ENCODE results near the gene ACOT11. TPM values are rescaled to one million over a fixed set of nuclear protein-coding genes. Genes with fewer than 3 reads are reported as not detected.

ACOT11 gene
- polyA plus RNA-seq, 12 donors: 3.6 to 12.4 (median 6.5) TPM; not detected in 1

- no peak for DNase-seq
These were observed 11.8 kb downstream of the ACOT11 start for GRCh38 chr1:54559771-54560231.

DNA sequence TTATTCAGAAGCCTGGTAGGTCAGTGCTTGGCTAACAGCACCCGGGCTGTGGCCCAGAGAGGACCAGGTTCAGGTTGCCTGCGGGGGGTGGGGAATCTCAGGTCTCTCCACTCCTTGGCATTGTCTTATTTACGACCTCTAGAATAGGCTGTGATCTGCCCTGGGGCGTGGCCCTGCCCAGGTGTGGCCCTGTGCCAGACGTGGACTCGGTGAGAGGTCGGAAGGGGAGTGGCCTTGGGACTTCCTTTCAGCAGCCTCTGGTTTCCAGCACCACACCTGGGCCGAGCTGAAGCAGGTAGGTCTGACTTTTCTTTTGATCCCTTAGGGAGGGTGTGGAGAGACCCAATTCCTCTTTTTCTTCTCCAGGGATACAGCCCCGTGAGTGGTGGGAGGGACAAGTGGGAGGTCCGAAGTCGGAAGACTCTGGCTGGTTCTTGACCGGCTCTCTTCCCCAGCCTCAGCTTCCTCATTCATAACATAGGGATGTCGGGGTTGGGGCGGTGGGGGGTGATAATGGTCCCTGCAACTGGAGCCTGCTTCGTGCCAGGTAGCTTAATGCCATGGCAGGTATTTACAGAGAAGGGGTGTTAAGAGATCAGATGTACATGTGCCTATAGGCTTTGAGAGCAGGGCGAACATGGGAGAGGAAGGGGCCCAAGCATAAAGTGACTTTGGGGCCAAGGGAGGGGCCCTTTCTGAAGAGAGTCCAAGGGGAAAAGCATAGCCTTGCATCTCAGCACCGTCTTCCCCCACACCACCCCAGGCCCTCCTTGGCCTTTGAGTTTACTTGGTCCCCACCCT, 16.5 kb downstream of the ACOT11 start:
- no peak for DNase-seq

DNA sequence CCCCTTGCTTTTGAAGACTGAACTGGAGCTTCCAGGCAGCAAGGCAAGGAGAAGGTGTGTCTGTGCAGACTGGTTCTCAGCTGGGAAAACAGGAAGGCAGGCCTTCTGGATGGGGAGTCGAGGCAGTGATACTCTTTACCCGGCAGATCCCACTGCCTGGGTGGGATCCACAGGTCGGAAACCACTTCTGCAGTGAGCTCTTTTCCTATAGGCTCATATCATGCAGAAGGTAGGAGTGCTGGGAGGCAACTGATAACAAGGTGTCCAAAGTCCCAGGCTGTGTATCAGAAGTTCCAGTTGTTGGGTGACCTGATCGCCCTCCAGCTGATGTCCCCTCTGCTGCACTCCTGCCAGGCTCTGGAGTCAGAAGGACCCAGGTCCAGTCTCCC, 17.1 kb downstream of the ACOT11 start:
- DNase-seq: no peak

GRCh38 chr1:54566438-54567141, 18.6 kb downstream of the ACOT11 start:
- DNase-seq: no peak

DNA sequence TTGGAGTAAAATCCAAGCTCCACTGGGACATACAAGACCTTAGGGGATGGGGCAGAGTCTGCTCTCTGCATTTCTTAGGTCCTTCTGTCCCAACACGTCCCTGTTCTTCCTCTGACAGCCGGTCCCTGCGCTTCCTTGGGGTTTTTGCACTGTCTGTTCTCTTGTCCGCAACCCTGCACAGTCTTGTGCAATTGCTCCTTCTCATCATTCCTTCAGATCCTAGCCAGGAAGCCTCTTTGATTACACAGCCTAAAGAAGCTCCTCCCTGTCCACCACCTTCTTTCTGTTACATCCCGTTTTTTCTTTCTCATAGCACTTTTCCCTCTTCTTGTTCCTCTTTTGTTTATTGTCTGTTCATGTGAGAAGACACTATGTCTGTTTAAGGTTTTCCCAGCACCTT, 19.9 kb downstream of the ACOT11 start:
- no peak for DNase-seq

DNA sequence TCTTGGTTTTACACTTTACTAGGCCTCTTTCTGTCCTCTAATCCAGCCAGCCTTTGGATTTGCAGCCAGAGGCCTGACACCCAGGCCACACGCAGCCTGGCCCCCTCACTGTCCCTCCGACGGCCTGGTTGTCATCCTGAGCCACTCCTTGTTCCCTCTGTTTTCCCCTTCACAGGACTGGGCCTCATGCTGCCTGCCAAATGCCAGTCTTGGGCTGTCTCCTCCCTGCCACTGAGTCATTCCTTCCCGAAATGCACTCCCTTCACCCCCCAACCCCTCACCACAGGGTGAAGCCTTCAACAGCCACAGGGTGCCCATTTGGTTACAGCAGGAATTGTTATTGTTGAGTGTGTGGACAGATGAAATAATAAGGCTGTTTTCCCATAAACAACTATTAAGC, 21.3 kb downstream of the ACOT11 start:
- no peak for DNase-seq

DNA sequence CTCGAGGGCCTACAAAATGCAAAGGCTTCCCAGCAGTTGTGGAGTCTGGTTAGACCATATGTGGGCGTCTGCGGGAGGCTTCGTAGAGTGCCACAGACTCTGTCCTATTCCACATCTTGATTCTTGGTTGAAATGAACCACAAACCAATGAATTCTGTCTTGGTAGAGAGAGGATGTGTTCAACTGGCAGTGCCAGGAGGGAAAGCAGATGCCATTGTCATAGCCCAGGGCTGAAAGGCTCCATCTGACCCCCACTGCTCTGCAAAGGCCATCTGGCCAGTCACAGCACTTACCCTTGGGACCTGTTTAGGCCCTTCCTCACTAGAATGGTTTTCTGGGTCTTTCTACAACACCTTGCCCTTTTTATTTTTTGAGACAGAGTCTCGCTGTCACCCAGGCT, 22.1 kb downstream of the ACOT11 start:
- no peak for DNase-seq

DNA sequence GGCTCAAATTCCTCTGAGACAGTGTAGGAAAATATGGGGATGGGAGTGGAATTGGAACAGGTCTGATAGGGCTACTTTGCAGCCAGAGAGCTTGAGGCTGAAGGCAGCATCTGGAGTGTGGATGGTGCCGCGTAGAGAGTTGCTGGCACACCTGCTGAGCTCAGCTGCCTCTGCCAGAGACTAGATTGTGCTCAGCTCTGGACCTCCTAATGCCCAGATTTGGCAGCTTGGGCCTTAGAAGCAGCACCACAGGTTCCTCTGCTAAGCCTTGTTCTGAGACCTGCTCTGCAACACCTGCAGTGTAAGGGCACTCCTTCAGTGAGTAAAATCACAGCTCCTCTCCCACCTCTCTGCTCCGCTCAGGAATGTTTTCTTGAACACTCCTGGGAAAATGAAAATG, 23.3 kb downstream of the ACOT11 start:
- no peak for DNase-seq

GRCh38 chr1:54571803-54572541, 23.9 kb downstream of the ACOT11 start:
- no peak for DNase-seq

- DNase-seq: no peak
These were observed 24.5 kb downstream of the ACOT11 start for GRCh38 chr1:54572542-54572850.

DNA sequence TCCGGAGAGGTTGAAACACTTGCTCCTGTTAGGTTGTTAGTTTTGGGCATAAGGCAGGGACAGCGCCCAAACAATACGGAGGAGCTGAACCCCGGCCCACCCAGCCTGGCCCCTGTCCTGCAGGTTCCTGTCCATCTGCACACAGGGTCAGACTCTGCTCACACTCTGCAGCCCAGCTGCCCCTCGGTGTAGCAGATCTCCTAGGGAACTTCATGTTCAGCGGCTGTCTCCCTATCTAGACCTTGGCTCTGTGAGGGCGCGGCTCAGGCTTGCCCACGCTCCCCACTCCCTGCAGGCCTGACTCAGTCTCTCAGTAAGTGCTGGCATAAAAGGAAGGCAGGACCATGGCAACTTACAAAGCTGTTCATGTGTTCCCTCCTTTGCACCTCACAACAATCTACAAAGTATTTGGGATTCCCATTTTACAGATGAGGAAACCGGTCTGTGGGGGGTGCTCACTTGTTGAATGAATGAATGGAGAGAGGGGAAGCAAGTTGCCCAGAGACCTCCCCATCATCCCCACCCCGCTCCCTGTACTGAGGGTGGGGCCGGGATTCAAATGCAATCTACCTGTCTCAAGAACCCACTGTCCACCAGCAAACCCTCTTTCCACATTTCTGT, 26.2 kb downstream of the ACOT11 start:
- DNase-seq: no peak

DNA sequence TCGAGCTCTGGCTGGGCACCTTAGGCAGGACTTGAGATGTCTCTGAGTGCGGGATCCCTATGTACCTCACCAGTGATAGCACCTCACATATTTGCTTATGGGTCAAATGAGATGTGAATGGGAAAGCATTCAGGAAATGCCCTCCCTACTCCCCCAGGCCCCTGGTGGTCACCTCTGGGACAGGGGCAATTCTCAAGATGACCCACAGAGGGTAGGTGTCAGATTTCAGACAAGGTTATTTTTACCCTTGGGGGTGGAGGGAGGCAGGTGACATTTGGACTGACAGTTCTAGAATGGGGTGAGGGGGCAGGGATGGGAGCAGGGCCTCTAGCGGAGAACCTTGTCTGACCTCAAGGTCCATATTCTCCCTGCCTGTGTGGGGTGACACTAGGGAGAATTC, 27.1 kb downstream of the ACOT11 start:
- no peak for DNase-seq

GRCh38 chr1:54575605-54576290, 27.7 kb downstream of the ACOT11 start:
- no peak for DNase-seq

DNA sequence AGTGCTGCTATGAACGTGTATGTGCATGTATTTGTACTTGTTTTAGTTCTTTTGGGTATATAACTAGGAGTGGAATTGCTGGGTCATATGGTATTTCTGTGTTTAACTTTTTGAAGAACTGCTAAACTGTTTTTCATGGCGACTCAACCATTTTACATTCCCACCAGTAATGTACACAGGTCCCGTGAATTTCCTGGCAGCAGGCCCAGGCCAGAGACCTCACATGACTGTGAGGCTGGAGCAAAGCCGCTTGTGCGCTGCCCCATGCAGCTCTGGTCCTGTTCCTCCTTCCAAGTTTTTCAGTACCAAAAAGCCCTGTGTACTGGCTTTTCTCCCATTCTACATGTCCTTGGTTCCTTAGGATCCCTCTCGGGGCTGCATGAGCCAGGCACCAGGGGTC, 29.6 kb downstream of the ACOT11 start:
- peak; percentile 38 for DNase-seq

GRCh38 chr1:54579337-54579781, 31.3 kb downstream of the ACOT11 start:
- DNase-seq: no peak

GRCh38 chr1:54580856-54581550, 33.0 kb downstream of the ACOT11 start:
- no peak for DNase-seq

GRCh38 chr1:54581621-54582035, 33.6 kb downstream of the ACOT11 start:
- DNase-seq: peak; percentile 60

GRCh38 chr1:54582566-54583306, 34.7 kb downstream of the ACOT11 start:
- DNase-seq: no peak

DNA sequence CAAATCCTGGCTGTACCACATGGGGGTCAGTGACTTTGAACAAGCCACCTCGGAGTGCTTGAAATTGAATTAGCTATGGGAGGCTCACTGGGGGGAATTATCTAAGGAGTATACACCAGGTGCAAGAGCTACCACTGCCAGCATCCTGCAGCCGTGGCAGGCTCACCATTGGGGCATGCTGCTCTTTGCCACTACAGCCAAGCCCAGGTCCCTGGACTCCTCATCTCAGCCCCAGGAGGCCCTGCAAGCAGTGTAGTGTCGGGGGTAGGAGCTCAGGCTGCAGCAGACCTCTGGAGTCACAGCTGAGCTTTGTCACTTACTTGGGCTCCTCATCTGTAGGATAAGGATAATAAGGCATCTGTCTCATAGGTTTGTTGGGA, 35.3 kb downstream of the ACOT11 start:
- no peak for DNase-seq

- DNase-seq: peak; percentile 37
These were observed 35.8 kb downstream of the ACOT11 start for GRCh38 chr1:54583871-54584270.

Measured in muscle of arm (tissue), 12 donors.